HL-60 (cell line): ENCODE results near the gene KCTD16.

ENCODE experiments used
- CTCF ChIP-seq: IDR thresholded peaks from one replicate; pipeline ENCODE4 v1.5.1; 2011; ENCODE audit warnings: low read length, control low read depth, inconsistent platforms; ENCODE audit not compliant: insufficient read depth
- GABPA ChIP-seq: IDR thresholded peaks from 2 replicates; pipeline ENCODE4 v1.6.1; 2012; ENCODE audit warnings: low read depth
- POLR2AphosphoS5 ChIP-seq: IDR thresholded peaks from 2 replicates; pipeline ENCODE4 v1.6.1; 2012; ENCODE audit warnings: low read depth
- REST ChIP-seq: IDR thresholded peaks from 2 replicates; pipeline ENCODE4 v1.6.1; 2012; ENCODE audit warnings: low read depth; ENCODE audit not compliant: insufficient replicate concordance
- SPI1 ChIP-seq: IDR thresholded peaks from 2 replicates; pipeline ENCODE4 v1.6.1; 2012; ENCODE audit warnings: low read depth, mild to moderate bottlenecking, borderline replicate concordance

- TF ChIP-seq CTCF (no peak), SPI1 (no peak), POLR2AphosphoS5 (no peak), REST (no peak), GABPA (no peak)
Observed at GRCh38 chr5:144328494-144328893, 157.8 kb downstream of the KCTD16 start.
